ENCODE measurements around the gene PELI2. TPM values are rescaled to one million over a fixed set of nuclear protein-coding genes. Genes with fewer than 3 reads are reported as not detected.
A peak's percentile ranks its signal among the peaks of the same experiment; 100 is the strongest.

Gene PELI2
- total and polyA plus RNA-seq, 2 experiments from 2014 or later = 8.0 to 24.5 TPM

DNA sequence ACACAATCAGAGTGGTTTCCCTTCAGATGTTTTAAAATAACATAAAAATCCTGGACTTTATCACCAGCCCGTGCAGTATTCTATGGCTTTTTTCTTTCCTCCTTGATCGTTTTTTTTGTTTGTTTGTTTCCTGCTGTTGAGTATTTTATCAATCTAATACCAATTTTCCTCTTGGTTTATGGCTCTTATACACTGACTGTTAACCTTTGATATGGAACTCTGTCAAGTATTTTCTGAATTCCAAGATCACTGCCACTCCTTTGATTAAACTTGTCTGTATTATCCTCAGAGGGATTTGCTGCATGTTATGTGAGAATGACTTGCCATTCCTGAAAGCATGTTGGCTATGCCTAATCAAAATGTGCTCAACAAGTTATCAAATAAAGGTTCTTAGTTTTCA, 88.4 kb downstream of the PELI2 start (continued):
- TF ChIP-seq EZH2 (IDR thresholded peaks at IDR 0.05; ENCODE audit: low read depth, unreplicated experiment) (no peak), EZH2phosphoT487 (IDR thresholded peaks at IDR 0.05; ENCODE audit: unreplicated experiment) (no peak), STAT1 (IDR thresholded peaks at IDR 0.05; ENCODE audit: unreplicated experiment) (no peak)
- TF ChIP-seq, protein P1, sequence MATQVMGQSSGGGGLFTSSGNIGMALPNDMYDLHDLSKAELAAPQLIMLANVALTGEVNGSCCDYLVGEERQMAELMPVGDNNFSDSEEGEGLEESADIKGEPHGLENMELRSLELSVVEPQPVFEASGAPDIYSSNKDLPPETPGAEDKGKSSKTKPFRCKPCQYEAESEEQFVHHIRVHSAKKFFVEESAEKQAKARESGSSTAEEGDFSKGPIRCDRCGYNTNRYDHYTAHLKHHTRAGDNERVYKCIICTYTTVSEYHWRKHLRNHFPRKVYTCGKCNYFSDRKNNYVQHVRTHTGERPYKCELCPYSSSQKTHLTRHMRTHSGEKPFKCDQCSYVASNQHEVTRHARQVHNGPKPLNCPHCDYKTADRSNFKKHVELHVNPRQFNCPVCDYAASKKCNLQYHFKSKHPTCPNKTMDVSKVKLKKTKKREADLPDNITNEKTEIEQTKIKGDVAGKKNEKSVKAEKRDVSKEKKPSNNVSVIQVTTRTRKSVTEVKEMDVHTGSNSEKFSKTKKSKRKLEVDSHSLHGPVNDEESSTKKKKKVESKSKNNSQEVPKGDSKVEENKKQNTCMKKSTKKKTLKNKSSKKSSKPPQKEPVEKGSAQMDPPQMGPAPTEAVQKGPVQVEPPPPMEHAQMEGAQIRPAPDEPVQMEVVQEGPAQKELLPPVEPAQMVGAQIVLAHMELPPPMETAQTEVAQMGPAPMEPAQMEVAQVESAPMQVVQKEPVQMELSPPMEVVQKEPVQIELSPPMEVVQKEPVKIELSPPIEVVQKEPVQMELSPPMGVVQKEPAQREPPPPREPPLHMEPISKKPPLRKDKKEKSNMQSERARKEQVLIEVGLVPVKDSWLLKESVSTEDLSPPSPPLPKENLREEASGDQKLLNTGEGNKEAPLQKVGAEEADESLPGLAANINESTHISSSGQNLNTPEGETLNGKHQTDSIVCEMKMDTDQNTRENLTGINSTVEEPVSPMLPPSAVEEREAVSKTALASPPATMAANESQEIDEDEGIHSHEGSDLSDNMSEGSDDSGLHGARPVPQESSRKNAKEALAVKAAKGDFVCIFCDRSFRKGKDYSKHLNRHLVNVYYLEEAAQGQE (IDR thresholded peaks at IDR 0.05; ENCODE audit: unreplicated experiment) = no peak
- TF ChIP-seq, protein P2, sequence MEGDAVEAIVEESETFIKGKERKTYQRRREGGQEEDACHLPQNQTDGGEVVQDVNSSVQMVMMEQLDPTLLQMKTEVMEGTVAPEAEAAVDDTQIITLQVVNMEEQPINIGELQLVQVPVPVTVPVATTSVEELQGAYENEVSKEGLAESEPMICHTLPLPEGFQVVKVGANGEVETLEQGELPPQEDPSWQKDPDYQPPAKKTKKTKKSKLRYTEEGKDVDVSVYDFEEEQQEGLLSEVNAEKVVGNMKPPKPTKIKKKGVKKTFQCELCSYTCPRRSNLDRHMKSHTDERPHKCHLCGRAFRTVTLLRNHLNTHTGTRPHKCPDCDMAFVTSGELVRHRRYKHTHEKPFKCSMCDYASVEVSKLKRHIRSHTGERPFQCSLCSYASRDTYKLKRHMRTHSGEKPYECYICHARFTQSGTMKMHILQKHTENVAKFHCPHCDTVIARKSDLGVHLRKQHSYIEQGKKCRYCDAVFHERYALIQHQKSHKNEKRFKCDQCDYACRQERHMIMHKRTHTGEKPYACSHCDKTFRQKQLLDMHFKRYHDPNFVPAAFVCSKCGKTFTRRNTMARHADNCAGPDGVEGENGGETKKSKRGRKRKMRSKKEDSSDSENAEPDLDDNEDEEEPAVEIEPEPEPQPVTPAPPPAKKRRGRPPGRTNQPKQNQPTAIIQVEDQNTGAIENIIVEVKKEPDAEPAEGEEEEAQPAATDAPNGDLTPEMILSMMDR (conservative IDR thresholded peaks at IDR 0.05; ENCODE audit: low read depth in 2 of 2) = no peak

DNA sequence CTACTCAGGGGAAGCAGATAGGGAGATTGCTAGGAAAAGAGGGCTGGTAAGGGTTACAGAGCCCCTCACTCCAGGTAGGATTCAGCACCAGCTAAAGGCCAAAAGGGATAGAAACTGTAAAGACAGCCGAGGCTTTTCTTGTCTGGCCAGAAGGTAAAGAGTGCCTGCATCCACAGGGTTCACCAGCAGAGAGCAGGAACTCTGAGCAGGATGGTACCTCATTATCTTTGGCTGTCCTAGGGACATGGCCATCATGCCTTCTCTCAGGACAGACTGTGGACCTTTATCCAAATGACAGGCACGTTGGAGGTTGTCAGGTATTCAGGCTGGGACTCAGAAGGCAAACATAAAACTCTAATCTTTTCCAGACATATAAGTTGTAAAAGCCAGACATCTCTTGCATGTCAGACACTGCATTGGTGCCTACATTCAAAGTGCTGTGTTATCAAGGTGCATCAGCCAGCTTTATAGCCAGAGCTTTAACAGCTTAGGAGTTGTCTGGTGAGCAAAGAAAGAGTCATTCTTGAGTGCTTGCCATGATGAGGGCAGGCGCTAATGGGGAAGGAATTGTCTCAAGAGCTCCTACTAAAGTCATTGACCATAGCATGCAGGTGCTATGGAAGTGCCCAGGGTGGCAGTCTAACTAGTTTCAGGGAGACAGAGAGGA, 89.5 kb downstream of the PELI2 start:
- H3K9me3 Mint-ChIP-seq = no peaks in the 10 kb centered on the region
- TF ChIP-seq CREB1 (CRISPR knock-in tag; IDR thresholded peaks at IDR 0.05; ENCODE audit: low read depth) = no peak
- no peak for TF ChIP-seq ZNF331 (CRISPR knock-in tag; IDR thresholded peaks at IDR 0.05; ENCODE audit: low read depth)
- no peak for TF ChIP-seq POLR2AphosphoS5 (IDR thresholded peaks at IDR 0.05; ENCODE audit: low read depth)
- TF ChIP-seq, protein P1 (IDR thresholded peaks at IDR 0.05; ENCODE audit: unreplicated experiment) = no peak
- TF ChIP-seq STAT1 (IDR thresholded peaks at IDR 0.05; ENCODE audit: unreplicated experiment) = no peak
- TF ChIP-seq, protein P3, sequence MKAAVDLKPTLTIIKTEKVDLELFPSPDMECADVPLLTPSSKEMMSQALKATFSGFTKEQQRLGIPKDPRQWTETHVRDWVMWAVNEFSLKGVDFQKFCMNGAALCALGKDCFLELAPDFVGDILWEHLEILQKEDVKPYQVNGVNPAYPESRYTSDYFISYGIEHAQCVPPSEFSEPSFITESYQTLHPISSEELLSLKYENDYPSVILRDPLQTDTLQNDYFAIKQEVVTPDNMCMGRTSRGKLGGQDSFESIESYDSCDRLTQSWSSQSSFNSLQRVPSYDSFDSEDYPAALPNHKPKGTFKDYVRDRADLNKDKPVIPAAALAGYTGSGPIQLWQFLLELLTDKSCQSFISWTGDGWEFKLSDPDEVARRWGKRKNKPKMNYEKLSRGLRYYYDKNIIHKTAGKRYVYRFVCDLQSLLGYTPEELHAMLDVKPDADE (IDR thresholded peaks at IDR 0.05) = no peak
- TF ChIP-seq NANOG (IDR thresholded peaks at IDR 0.05; ENCODE audit: borderline replicate concordance) = no peak
- TF ChIP-seq, protein P2 (conservative IDR thresholded peaks at IDR 0.05; ENCODE audit: low read depth in 2 of 2) = no peak
- TF ChIP-seq JUNB (IDR thresholded peaks at IDR 0.05; ENCODE audit: unreplicated experiment) = no peak

More for the DNA sequence above, 89.5 kb downstream of the PELI2 start:
- Histone ChIP-seq H3K27ac (ENCODE audit: low read depth) (no peak overlapping the region), H3K9me2 (ENCODE audit: insufficient read depth) (no peaks in the 10 kb centered on the region; the same call in 1 of the 2 replicates), H3K79me2 (replicated peaks; ENCODE audit: insufficient read depth) (peaks cover 15% of the 10 kb centered on the region; the same call in 1 of the 2 replicates), H3K36me3 (ENCODE audit: insufficient read depth) (no peaks in the 10 kb centered on the region), H3K4me2 (no peak overlapping the region), H3K27me3 (ENCODE audit: insufficient read depth) (no peaks in the 10 kb centered on the region), H3K4me1 (ENCODE audit: insufficient read depth) (peaks cover 9% of the 10 kb centered on the region; the same call in 1 of the 2 replicates), H3K4me3 (no peak overlapping the region), H4K20me1 (replicated peaks; ENCODE audit: insufficient read depth) (peaks cover 10% of the 10 kb centered on the region; the same call in 1 of the 2 replicates), H3F3A (replicated peaks; ENCODE audit: low read depth) (no peaks in the 10 kb centered on the region), H2AFZ (no peak overlapping the region)
- Mint-ChIP-seq H3K4me1 (peaks cover 12% of the 10 kb centered on the region), H3K4me3 (no peak overlapping the region), H3K27me3 (ENCODE audit: insufficient read depth, low read depth, poor library complexity) (peaks cover 4% of the 10 kb centered on the region), H3K36me3 (ENCODE audit: low read depth) (no peaks in the 10 kb centered on the region), H3K27ac (peak overlapping the region; percentile 11; the same call in 1 of the 2 replicates)
- ATAC-seq = peak; percentile 68
- DNase-seq (ENCODE audit: low spot score) = no peak

Data from GM23338 (cell line).